Spinal cord (tissue), 10 donors: ENCODE measurements around the gene PEPD. TPM values are rescaled to one million over a fixed set of nuclear protein-coding genes. Genes with fewer than 3 reads are reported as not detected.

Experiments used
- DNase-seq, 6 donors: peaks; one replicate each; pipeline versions ENCODE4 v3.0.0 to v3.0.0-alpha.2; 2013 to 2015; ENCODE audit warnings: low spot score in 6 of 6, low read depth in 4 of 6
- H3K27ac ChIP-seq: one replicate; pipeline ENCODE4 v1.5.1; 2013; ENCODE audit warnings: low read depth, low read length, control low read depth
- H3K27me3 ChIP-seq: one replicate; pipeline ENCODE4 v1.6.1; 2013; ENCODE audit warnings: low read length; ENCODE audit not compliant: control insufficient read depth, insufficient read depth
- H3K36me3 ChIP-seq: one replicate; pipeline ENCODE4 v1.6.1; 2013; ENCODE audit warnings: low read length; ENCODE audit not compliant: control insufficient read depth, insufficient read depth
- H3K4me1 ChIP-seq: one replicate; pipeline ENCODE4 v1.6.1; 2013; ENCODE audit warnings: low read length; ENCODE audit not compliant: control insufficient read depth, insufficient read depth
- H3K4me3 ChIP-seq: one replicate; pipeline ENCODE4 v1.5.1; 2013; ENCODE audit warnings: low read depth, low read length, control low read depth
- H3K9me3 ChIP-seq: one replicate; pipeline ENCODE4 v1.6.1; 2013; ENCODE audit warnings: low read length; ENCODE audit not compliant: control insufficient read depth, insufficient read depth
- WGBS: methylation state at CpG from one replicate; pipeline ENCODE4 v1.1.5; 2013; ENCODE audit warnings: missing lambda C conversion rate; ENCODE audit not compliant: insufficient coverage; 5-methylcytosine and 5-hydroxymethylcytosine counted together
- polyA plus RNA-seq, 2 donors: library from polyadenylated mRNA; unstranded; fragments of 120-200 nt; gene quantifications; one replicate each; pipeline ENCODE4 v1.2.1, GENCODE V29; 2013; ENCODE audit not compliant: insufficient read length in 2 of 2
- total RNA-seq, 2 donors: library from RNA; depleted of rRNA in 1 of 2; stranded (reverse); fragments of 120-200 nt in 1 of 2; fragments of >200 nt in 1 of 2; gene quantifications; one replicate each; pipeline versions ENCODE4 v1.2.3 to v1.2.4, GENCODE V29; 2013 to 2014
- donor health status: healthy.

PEPD gene
- total and polyA plus RNA-seq, 4 donors = 30.0 to 62.6 (median 48.6) TPM

GRCh38 chr19:33503030-33503429 is 18.6 kb downstream of the PEPD start:
- WGBS = 54% methylated on average over 6 of the region's 6 CpGs
- DNase-seq = no peak
- H3K27ac ChIP-seq = no peak overlapping the region
- H3K36me3 ChIP-seq = peaks cover 62% of the 10 kb centered on the region
- H3K9me3 ChIP-seq = no peaks in the 10 kb centered on the region
- peaks cover 24% of the 10 kb centered on the region for H3K4me1 ChIP-seq
- no peak overlapping the region for H3K4me3 ChIP-seq
- H3K27me3 ChIP-seq = no peaks in the 10 kb centered on the region

- Histone ChIP-seq H3K36me3 (peaks cover 62% of the 10 kb centered on the region), H3K9me3 (no peaks in the 10 kb centered on the region), H3K4me1 (peaks cover 19% of the 10 kb centered on the region), H3K4me3 (no peak overlapping the region), H3K27me3 (no peaks in the 10 kb centered on the region), H3K27ac (no peak overlapping the region)
- DNase-seq = no peak
- 91% methylated on average over 4 of the region's 4 CpGs for WGBS
Measured at GRCh38 chr19:33502521-33502920, 19.1 kb downstream of the PEPD start.

GRCh38 chr19:33501693-33502356 is 19.8 kb downstream of the PEPD start:
- Histone ChIP-seq H3K9me3 (no peaks in the 10 kb centered on the region), H3K4me3 (no peak overlapping the region), H3K27me3 (no peaks in the 10 kb centered on the region), H3K27ac (no peak overlapping the region), H3K4me1 (peaks cover 22% of the 10 kb centered on the region), H3K36me3 (peaks cover 62% of the 10 kb centered on the region)
- no peak for DNase-seq
- WGBS = 91% methylated on average over 6 of the region's 8 CpGs

GRCh38 chr19:33500991-33501390 is 20.6 kb downstream of the PEPD start:
- Histone ChIP-seq H3K36me3 (peaks cover 54% of the 10 kb centered on the region), H3K4me3 (no peak overlapping the region), H3K27ac (no peak overlapping the region), H3K4me1 (peaks cover 30% of the 10 kb centered on the region), H3K9me3 (no peaks in the 10 kb centered on the region), H3K27me3 (no peaks in the 10 kb centered on the region)
- 85% methylated on average over 8 of the region's 8 CpGs for WGBS
- DNase-seq = no peak

GRCh38 chr19:33500586-33500985 is 21.0 kb downstream of the PEPD start:
- Histone ChIP-seq H3K9me3 (no peaks in the 10 kb centered on the region), H3K36me3 (peaks cover 50% of the 10 kb centered on the region), H3K27me3 (no peaks in the 10 kb centered on the region), H3K4me3 (no peak overlapping the region), H3K4me1 (peaks cover 32% of the 10 kb centered on the region), H3K27ac (no peak overlapping the region)
- WGBS = 96% methylated on average over 9 of the region's 13 CpGs
- DNase-seq = no peak

GRCh38 chr19:33499671-33500506 is 21.7 kb downstream of the PEPD start:
- no peak overlapping the region for H3K4me3 ChIP-seq
- DNase-seq = no peak
- no peak overlapping the region for H3K27ac ChIP-seq
- H3K9me3 ChIP-seq = no peaks in the 10 kb centered on the region
- H3K36me3 ChIP-seq = peaks cover 47% of the 10 kb centered on the region
- 86% methylated on average over 13 of the region's 13 CpGs for WGBS
- no peaks in the 10 kb centered on the region for H3K27me3 ChIP-seq
- peaks cover 26% of the 10 kb centered on the region for H3K4me1 ChIP-seq

GRCh38 chr19:33499248-33499647 is 22.3 kb downstream of the PEPD start:
- DNase-seq = no peak
- Histone ChIP-seq H3K4me1 (peaks cover 25% of the 10 kb centered on the region), H3K27me3 (no peaks in the 10 kb centered on the region), H3K4me3 (no peak overlapping the region), H3K27ac (no peak overlapping the region), H3K36me3 (peaks cover 47% of the 10 kb centered on the region), H3K9me3 (no peaks in the 10 kb centered on the region)
- WGBS = 89% methylated on average over 6 of the region's 6 CpGs

GRCh38 chr19:33498391-33499000 is 23.1 kb downstream of the PEPD start:
- H3K4me3 ChIP-seq = no peak overlapping the region
- 98% methylated on average over 9 of the region's 10 CpGs for WGBS
- no peaks in the 10 kb centered on the region for H3K9me3 ChIP-seq
- no peak for DNase-seq
- peaks cover 23% of the 10 kb centered on the region for H3K4me1 ChIP-seq
- no peak overlapping the region for H3K27ac ChIP-seq
- H3K27me3 ChIP-seq = no peaks in the 10 kb centered on the region
- H3K36me3 ChIP-seq = peaks cover 45% of the 10 kb centered on the region

- 91% methylated on average over 9 of the region's 12 CpGs for WGBS
- no peaks in the 10 kb centered on the region for H3K27me3 ChIP-seq
- no peak overlapping the region for H3K4me3 ChIP-seq
- no peaks in the 10 kb centered on the region for H3K9me3 ChIP-seq
- DNase-seq = no peak
- H3K36me3 ChIP-seq = peaks cover 43% of the 10 kb centered on the region
- peaks cover 16% of the 10 kb centered on the region for H3K4me1 ChIP-seq
- H3K27ac ChIP-seq = no peak overlapping the region
Measured at GRCh38 chr19:33497778-33498175, 23.8 kb downstream of the PEPD start.
